Nephron progenitor cell (in vitro differentiated cells): ENCODE results near the gene FAM171A1.

Experiments used
- DNase-seq: peaks from one replicate; pipeline ENCODE4 v3.0.0; 2021
- H3K27ac Mint-ChIP-seq: 2 replicates; pipeline ENCODE4 v1.8.0; 2021; ENCODE audit warnings: mild to moderate bottlenecking, moderate library complexity, mixed read lengths
- H3K27me3 Mint-ChIP-seq: 2 replicates; pipeline ENCODE4 v1.8.0; 2021; ENCODE audit warnings: mild to moderate bottlenecking, low read depth, mixed read lengths; ENCODE audit not compliant: poor library complexity
- H3K36me3 Mint-ChIP-seq: 2 replicates; pipeline ENCODE4 v1.8.0; 2021; ENCODE audit warnings: low read depth, mixed read lengths
- H3K4me1 Mint-ChIP-seq: 2 replicates; pipeline ENCODE4 v1.8.0; 2021; ENCODE audit warnings: mixed read lengths
- H3K4me3 Mint-ChIP-seq: 2 replicates; pipeline ENCODE4 v1.8.0; 2021; ENCODE audit warnings: mild to moderate bottlenecking, moderate library complexity, mixed read lengths
- H3K9me3 Mint-ChIP-seq: 2 replicates; pipeline ENCODE4 v1.8.0; 2021; ENCODE audit warnings: mild to moderate bottlenecking, moderate library complexity, mixed read lengths
- CTCF ChIP-seq: fragments of 200-600 bp; sonication (generic); IDR thresholded peaks from 2 replicates; pipeline ENCODE4 v1.5.0; 2021; ENCODE audit warnings: antibody characterized with exemption

The FAM171A1 gene

GRCh38 chr10:15200626-15201025, 170.5 kb downstream of the FAM171A1 start:
- no peak for TF ChIP-seq CTCF
- peaks cover 14% of the 10 kb centered on the region for H3K4me1 Mint-ChIP-seq
- peaks cover 12% of the 10 kb centered on the region for H3K36me3 Mint-ChIP-seq
- H3K9me3 Mint-ChIP-seq = no peaks in the 10 kb centered on the region
- H3K27ac Mint-ChIP-seq = no peak overlapping the region
- no peak for DNase-seq
- H3K4me3 Mint-ChIP-seq = no peak overlapping the region
- peaks cover 8% of the 10 kb centered on the region for H3K27me3 Mint-ChIP-seq

- Mint-ChIP-seq H3K27ac (no peak overlapping the region), H3K4me1 (peaks cover 14% of the 10 kb centered on the region), H3K27me3 (peaks cover 3% of the 10 kb centered on the region), H3K4me3 (no peak overlapping the region), H3K9me3 (no peaks in the 10 kb centered on the region), H3K36me3 (peaks cover 5% of the 10 kb centered on the region)
- no peak for TF ChIP-seq CTCF
- no peak for DNase-seq
Measured at GRCh38 chr10:15197911-15198310, 173.2 kb downstream of the FAM171A1 start.

- Mint-ChIP-seq H3K9me3 (no peaks in the 10 kb centered on the region), H3K4me3 (no peak overlapping the region), H3K4me1 (peaks cover 14% of the 10 kb centered on the region), H3K27ac (no peak overlapping the region), H3K36me3 (peaks cover 5% of the 10 kb centered on the region), H3K27me3 (peaks cover 3% of the 10 kb centered on the region)
- no peak for TF ChIP-seq CTCF
- no peak for DNase-seq
Measured at GRCh38 chr10:15197276-15197675, 173.8 kb downstream of the FAM171A1 start.

GRCh38 chr10:15196021-15196834, 174.9 kb downstream of the FAM171A1 start:
- peak overlapping the region; percentile 30 for H3K27ac Mint-ChIP-seq
- peaks cover 5% of the 10 kb centered on the region for H3K36me3 Mint-ChIP-seq
- TF ChIP-seq CTCF = no peak
- no peaks in the 10 kb centered on the region for H3K9me3 Mint-ChIP-seq
- DNase-seq = no peak
- H3K4me3 Mint-ChIP-seq = peak overlapping the region; percentile 31
- H3K27me3 Mint-ChIP-seq = peaks cover 7% of the 10 kb centered on the region
- peaks cover 14% of the 10 kb centered on the region for H3K4me1 Mint-ChIP-seq

- H3K9me3 Mint-ChIP-seq = peaks cover 5% of the 10 kb centered on the region
- H3K4me1 Mint-ChIP-seq = no peaks in the 10 kb centered on the region
- no peak for DNase-seq
- no peak for TF ChIP-seq CTCF
- no peak overlapping the region for H3K27ac Mint-ChIP-seq
- no peaks in the 10 kb centered on the region for H3K36me3 Mint-ChIP-seq
- no peak overlapping the region for H3K4me3 Mint-ChIP-seq
- peaks cover 4% of the 10 kb centered on the region for H3K27me3 Mint-ChIP-seq
Measured at GRCh38 chr10:15189133-15189885, 181.8 kb downstream of the FAM171A1 start.
